Fibroblast of the conjunctiva (primary cell): ENCODE measurements around the gene SLC51A.
A peak's percentile ranks its signal among the peaks of the same experiment; 100 is the strongest.
"Not testable (repeated sequence)": the region's sequence is repeated elsewhere in the genome, so short reads cannot be mapped to it uniquely, and the experiment has no call there.

Experiments used
- DNase-seq: peaks from one replicate; pipeline ENCODE4 v3.0.0-alpha.2; 2010; ENCODE audit warnings: low read depth

SLC51A gene

DNA sequence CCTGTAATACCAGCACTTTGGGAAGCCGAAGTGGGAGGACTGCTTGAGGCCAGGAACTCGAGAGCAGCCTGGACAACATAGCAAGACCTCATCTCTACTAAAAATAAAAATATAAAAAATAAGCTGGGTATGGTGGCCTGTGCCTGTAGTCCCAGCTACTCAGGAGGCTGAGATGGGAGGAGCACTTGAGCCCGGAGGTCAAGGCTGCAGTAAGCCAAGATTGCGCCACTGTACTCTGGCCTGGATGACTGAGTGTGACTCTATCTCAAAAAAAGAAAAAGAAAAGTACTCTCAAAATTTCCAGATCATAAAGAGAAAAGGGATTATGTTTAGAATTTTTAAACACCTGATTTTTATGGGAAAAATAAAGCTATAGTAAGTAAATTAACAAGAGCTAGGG lies 24.1 kb downstream of the SLC51A start:
- DNase-seq = no peak

DNA sequence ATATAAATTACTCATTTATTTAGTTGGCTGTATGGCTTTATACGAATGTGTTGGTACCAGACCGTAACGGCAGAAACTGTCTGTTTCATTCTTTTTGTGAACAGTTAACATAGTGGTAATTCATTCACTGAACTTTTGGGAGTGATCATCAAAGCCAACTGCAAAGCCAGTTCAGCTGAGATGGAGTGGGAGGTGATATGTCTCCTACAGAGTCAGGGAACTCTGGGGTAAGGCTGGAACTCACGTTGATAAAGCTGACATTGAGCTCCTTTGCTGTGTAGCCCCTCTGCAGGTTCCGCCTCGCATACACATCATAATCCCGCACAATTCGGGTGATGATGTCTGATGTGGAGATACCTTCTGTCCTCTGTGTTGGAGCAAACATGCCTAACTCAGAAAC lies 25.4 kb downstream of the SLC51A start:
- DNase-seq = no peak

DNA sequence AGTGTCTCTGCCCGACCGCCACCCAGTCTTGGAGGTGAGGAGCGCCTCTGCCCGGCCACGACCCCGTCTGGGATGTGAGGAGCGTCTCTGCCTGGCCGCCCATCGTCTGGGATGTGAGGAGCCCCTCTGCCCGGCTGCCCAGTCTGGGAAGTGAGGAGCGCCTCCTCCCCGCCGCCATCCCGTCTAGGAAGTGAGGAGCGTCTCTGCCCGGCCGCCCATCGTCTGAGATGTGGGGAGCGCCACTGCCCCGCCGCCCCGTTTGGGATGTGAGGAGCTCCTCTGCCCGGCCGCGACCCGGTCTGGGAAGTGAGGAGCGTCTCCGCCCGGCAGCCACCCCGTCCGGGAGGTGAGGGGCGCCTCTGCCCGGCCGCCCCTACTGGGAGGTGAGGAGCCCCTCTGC lies 27.8 kb downstream of the SLC51A start:
- DNase-seq = not testable (repeated sequence)

GRCh38 chr3:196246612-196247308 lies 30.4 kb downstream of the SLC51A start:
- no peak for DNase-seq

- no peak for DNase-seq
Measured at GRCh38 chr3:196251918-196252317, 35.6 kb downstream of the SLC51A start.

- DNase-seq = no peak
Measured at GRCh38 chr3:196254376-196255283, 38.3 kb downstream of the SLC51A start.

- no peak for DNase-seq
Measured at GRCh38 chr3:196255776-196256175, 39.4 kb downstream of the SLC51A start.

GRCh38 chr3:196260784-196261183 lies 44.5 kb downstream of the SLC51A start:
- DNase-seq = no peak

GRCh38 chr3:196263819-196264218 lies 47.5 kb downstream of the SLC51A start:
- DNase-seq = no peak

DNA sequence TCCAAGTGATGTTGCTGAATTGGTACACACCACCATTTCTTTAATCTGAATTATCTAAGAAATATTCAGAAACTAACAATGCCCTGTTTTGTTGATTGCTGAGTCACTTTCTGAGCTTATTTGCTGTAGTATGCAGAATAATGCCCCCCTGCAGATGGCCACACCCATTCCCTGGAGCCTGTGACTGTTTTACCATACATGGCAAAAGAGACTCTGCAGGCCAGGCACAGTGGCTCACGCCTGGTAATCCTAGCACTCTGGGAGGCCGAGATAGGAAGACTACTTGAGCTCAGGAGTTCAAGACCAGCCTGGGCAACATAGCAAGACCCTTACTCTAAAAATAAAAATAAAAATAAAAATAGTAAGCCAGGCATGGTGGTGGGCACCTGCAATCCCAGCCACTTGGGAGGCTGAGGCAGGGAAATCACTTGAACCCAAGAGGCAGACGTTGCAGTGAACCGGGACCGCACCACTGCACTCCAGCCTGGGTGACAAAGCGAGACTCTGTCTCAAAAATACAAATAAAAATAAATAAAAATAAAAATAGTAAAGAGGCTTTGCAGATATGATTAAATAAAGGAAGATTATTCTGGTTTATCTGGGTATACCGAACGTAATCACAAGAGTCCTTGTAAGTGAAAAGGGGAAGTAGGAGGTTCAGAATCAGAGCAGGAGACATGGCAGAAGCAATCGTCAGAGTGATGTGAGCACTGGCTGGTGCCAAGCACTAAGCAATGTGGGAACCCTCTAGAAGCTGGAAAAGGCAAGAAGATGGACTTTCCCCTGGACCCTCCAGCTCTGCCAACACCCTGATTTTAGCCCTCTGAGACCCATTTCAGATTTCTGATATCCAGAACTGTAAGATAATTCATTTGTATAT lies 52.2 kb downstream of the SLC51A start:
- DNase-seq = peak; percentile 70

DNA sequence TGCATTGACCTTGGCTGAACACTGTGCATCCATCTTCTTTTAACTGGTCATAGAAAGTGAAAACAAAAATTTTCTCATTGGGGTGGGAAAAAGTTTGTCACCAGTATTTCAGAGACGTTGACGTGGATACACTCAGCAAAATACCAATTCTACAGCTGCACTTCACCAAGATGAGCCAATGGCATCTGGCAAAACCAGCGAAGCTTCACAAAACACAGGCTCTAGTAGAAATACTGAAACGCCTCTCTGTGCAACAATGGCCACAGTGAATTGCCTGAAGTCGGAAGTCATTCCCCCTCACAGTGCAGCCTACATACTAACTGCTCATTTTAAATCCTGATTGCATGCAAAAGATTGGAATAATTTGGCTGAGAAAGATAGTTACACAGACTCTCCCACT lies 54.2 kb downstream of the SLC51A start:
- DNase-seq = no peak

DNA sequence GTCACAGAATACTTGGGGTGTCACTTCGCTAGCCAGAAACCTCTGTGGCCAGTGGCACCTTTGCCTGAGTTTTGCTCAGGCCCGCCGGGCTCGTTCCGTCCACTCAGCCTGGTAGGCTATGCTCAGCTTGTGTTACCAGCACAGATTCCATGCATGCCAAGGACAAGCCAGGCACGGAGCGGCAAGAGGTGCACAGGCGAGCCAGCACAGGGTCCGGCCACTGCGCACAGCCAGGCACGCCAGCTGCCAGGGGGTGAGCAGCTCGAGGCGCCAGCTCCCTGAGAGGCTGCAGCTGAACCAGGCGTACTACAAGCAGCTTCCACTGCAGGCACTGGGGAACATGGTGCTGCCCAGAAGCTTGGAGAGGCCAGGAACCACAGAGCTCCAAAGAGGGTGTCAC lies 56.5 kb downstream of the SLC51A start:
- DNase-seq = no peak

DNA sequence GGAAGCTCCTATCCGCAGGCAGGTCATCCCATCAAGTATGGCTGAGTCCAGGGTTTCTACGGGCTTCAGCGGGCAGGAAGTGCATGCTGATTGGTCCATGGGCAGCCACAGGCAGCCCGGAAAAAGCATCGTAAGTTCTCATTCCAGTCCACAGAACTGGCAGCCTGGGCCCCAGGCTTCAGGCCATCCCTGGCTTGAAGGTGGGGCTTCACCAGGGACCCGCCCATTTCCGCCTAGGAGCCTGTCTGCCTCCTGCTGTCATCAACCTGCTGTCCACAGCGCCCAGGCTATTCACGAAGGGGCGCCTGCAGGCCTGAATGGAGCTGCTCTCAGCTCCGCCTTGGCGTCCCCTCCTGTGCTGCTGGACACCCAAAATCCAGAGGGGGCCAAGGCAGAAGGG lies 57.3 kb downstream of the SLC51A start:
- DNase-seq = no peak

DNA sequence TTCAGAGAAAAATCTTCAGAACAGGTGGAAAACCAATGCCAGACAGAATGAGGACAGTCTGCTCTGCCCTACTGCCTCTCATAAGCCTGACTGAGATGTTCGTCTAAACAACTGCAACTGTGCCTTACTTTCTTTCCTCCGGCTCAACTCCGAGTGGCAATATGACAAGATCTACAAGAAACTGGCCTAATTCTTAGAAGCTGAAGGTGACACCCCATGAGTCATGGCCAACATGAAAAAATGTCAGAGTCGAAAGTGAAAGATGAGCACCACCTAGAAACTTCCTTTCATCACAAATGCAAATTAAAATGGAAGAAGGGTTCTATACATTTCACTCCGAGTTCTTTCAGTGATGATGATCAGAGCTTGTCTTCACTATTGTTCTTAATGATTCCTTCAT lies 58.3 kb downstream of the SLC51A start:
- DNase-seq = no peak

DNA sequence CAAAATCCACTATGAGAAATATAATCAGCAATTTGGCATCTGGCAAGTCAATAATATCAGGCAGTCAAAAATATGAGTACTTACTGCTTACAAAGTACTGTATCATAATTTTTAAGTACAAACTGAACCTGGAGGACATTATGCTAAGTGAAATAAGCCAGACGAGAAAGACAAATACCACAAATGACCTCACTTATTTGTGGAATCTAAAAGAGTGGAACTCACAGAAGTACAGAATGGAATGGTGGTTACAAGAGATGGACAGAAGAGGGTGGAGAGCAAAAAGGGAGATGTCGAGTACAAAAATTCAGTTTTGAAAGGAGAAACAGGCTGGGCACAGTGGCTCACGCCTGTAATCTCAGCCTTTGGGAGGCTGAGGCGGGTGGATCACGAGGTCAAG lies 58.8 kb downstream of the SLC51A start:
- DNase-seq = no peak

DNA sequence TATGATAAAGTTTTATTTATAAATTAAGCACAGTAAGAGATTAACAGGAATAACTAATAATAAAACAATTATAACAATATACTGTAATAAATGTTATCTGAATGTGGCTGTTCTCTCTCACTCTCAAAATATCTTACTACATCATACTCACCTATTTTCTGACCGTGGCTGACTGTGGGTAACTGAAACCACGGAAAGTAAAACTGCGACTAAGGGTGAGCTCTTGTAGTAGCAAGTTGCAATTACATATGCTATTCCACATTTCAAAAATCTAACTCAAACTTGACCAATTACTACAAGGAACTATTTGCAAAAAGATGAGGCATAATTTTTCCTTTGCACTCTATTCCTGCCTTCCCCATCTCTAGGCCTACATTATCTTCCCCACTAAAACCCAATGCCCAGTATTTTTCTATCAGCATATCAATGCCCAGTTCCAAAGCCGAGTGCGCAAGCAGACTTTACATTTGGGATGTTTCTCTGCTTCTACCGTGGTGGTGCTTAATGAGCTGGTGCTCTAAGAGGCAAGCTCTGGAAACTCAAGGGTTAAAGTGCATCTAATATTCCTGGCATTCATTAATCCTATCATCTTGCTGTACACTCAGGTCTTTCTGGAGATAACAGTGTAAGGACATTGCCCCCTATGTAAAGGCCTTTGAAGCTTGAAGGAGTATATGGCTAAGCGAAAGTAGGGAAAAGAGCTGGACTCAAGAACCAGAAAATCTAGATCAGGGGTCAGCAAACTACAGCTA lies 64.5 kb downstream of the SLC51A start:
- DNase-seq = no peak

DNA sequence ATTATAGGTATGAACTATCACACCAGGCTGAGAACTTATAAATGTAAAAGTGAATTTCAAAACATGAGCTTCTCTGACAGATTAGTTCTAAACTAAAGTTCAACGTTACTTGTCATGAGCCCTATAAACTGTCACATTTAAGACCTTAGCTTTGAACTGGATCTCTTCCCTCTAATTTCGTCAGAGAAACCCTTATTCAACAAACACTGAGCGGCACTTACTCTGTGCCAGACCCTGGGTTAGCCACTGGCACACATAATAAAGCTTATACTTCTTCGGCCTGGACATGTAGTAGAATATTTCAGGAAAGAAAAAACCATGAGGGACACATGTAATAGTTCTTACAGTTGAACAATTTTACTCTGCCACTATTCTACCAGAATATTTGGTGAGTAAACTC lies 65.6 kb downstream of the SLC51A start:
- DNase-seq = no peak
